Upper lobe of right lung (tissue), 1 donor: ENCODE data around the gene IL1RN. TPM values are rescaled to one million over a fixed set of nuclear protein-coding genes. Genes with fewer than 3 reads are reported as not detected.

Source experiments
- ATAC-seq: fragments of 200-7000 bp; cut with Tn5 transposase; one replicate; pipeline ENCODE4 v1.9.1; 2020; ENCODE audit warnings: mild to moderate bottlenecking, moderate library complexity
- DNase-seq: peaks from one replicate; pipeline ENCODE4 v3.0.0-alpha.2; 2020
- H3K27ac ChIP-seq: fragments of 200-600 bp; one replicate; pipeline ENCODE4 v1.8.0; 2022
- H3K27me3 ChIP-seq: fragments of 200-600 bp; one replicate; pipeline ENCODE4 v1.8.0; 2022; ENCODE audit warnings: mild to moderate bottlenecking
- H3K36me3 ChIP-seq: fragments of 200-600 bp; one replicate; pipeline ENCODE4 v1.8.0; 2022
- H3K4me1 ChIP-seq: fragments of 200-600 bp; one replicate; pipeline ENCODE4 v1.8.0; 2022
- H3K4me3 ChIP-seq: fragments of 200-600 bp; one replicate; pipeline ENCODE4 v1.8.0; 2022; ENCODE audit warnings: mild to moderate bottlenecking
- H3K9me3 ChIP-seq: fragments of 200-600 bp; one replicate; pipeline ENCODE4 v1.8.0; 2022
- CTCF ChIP-seq: fragments of 200-600 bp; IDR thresholded peaks from one replicate; pipeline ENCODE4 v1.8.0; 2022; ENCODE audit warnings: antibody characterized with exemption
- intact Hi-C: fragments of 100-400 bp; cut with DNase I; formaldehyde crosslinking; loops from one replicate; pipeline ENCODE4 v1.11.0; 2022
- total RNA-seq: library from RNA; stranded (reverse); fragmentation: NEBNext Ultra II Directional; extraction: Animal tissue kit (Norgen Biotek cat#: 25700); gene quantifications from one replicate; pipeline ENCODE4 v1.2.1, GENCODE V29; 2021
- donor health status: DM: no; HTN: yes; CAD: no; lungs with severe emphysema.

The IL1RN gene
- total RNA-seq, 1 donor from 2014 or later, result 41.7 TPM

DNA sequence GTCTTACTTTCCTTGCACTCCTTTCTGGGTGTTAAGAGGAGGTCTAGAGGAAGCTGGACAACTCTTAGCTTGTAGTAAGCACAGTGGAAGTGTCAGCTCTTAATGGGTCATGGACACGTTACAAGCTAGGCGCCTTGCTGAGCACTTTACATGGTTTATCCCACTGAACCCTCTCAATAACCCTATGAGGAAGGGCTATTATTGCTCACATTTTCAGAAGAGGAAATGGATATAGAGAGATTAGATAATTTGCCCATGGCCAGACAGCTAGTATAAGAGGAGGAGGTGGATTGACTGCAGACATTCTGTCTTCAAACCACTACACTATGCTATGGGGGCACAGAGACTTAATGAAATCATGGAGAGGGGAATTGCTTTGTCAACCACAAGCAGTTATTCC lies 8.3 kb upstream of the IL1RN start:
- H3K27me3 ChIP-seq, result no peaks in the 10 kb centered on the region
- no peaks in the 10 kb centered on the region for H3K36me3 ChIP-seq
- TF ChIP-seq CTCF, result no peak
- no peak overlapping the region for H3K4me3 ChIP-seq
- ATAC-seq (no peak), DNase-seq (no peak)
- no peaks in the 10 kb centered on the region for H3K4me1 ChIP-seq
- H3K9me3 ChIP-seq, result no peaks in the 10 kb centered on the region
- intact Hi-C loops, result no loop called here
- no peak overlapping the region for H3K27ac ChIP-seq

DNA sequence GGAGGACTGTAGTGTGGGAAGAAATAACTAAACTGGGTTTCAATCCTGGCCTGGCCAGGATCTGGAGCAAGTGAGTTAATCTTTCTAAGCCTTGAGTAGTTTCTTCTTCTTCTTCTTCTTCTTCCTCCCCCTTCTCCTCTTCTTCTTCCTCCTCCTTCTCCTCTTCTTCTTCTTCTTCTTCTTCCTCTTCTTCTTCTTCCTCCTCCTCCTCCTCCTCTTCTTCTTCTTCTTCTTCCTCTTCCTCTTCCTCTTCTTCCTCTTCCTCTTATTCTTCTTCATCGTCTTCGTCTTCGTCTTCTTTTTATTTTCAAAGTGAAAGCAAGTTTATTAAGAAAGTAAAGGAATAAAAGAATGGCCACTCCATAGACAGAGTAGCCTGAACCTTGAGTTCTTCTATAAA lies 6.5 kb upstream of the IL1RN start:
- no peak for TF ChIP-seq CTCF
- Histone ChIP-seq H3K27me3 (no peaks in the 10 kb centered on the region), H3K4me3 (no peak overlapping the region), H3K4me1 (peaks cover 8% of the 10 kb centered on the region), H3K9me3 (no peaks in the 10 kb centered on the region), H3K27ac (no peak overlapping the region), H3K36me3 (no peaks in the 10 kb centered on the region)
- ATAC-seq (no peak), DNase-seq (no peak)
- intact Hi-C loops, result no loop called here

GRCh38 chr2:113122364-113122763 lies 5.0 kb upstream of the IL1RN start:
- no peak for TF ChIP-seq CTCF
- ATAC-seq, result no peak
- Histone ChIP-seq H3K4me3 (no peak overlapping the region), H3K36me3 (no peaks in the 10 kb centered on the region), H3K4me1 (peaks cover 8% of the 10 kb centered on the region), H3K9me3 (no peaks in the 10 kb centered on the region), H3K27me3 (no peaks in the 10 kb centered on the region), H3K27ac (no peak overlapping the region)
- no peak for DNase-seq
- intact Hi-C loops, result no loop called here

- peak; percentile 33 for ATAC-seq
- intact Hi-C loops, result no loop called here
- DNase-seq, result no peak
- TF ChIP-seq CTCF, result no peak
- Histone ChIP-seq H3K36me3 (no peaks in the 10 kb centered on the region), H3K27me3 (no peaks in the 10 kb centered on the region), H3K9me3 (no peaks in the 10 kb centered on the region), H3K4me3 (no peak overlapping the region), H3K4me1 (peaks cover 8% of the 10 kb centered on the region), H3K27ac (no peak overlapping the region)
Observed at GRCh38 chr2:113123726-113124125, 3.7 kb upstream of the IL1RN start.

DNA sequence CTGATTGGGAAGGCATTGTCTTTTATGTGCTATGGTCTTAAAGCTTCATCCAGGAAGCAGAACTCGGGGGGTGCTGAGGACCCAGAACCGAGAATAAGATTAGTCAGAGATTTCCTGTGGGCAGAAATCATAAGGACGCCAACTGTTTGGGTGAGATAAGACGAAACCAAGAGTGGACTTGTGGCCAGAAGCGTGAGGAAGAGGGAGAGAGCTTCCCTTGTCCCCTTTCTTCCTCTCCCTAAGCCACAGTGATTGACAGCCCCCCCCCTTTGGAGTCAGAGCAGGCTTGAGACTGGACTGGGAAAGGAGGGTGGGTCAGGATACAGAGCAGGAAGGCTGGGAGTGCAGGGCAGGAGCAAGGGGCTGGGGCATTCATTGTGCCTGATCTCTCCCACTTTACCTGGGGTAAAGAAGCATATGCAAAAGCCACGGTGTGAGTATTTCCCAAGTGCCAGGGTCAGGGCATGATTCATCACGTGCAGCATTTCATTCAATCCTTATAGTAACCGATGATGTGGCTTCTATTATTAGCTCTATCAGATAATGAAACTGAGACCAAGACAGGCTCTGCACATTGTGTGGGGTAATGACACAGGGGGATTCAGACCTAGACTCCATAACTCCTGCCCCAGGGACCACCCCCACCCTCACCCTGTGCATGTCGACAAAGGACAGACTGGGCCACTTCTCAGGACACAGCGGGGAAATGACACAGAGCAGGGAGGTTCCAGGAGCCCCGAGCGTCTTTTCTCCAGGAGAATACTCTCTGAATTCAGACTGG lies 3.0 kb upstream of the IL1RN start:
- peak; percentile 53 for ATAC-seq
- Histone ChIP-seq H3K9me3 (no peaks in the 10 kb centered on the region), H3K27me3 (no peaks in the 10 kb centered on the region), H3K27ac (no peak overlapping the region), H3K4me3 (no peak overlapping the region), H3K4me1 (peaks cover 8% of the 10 kb centered on the region), H3K36me3 (no peaks in the 10 kb centered on the region)
- no peak for DNase-seq
- intact Hi-C loops, result no loop called here
- TF ChIP-seq CTCF, result no peak
